HG02759 (cell line): ENCODE results near the gene XDH.

Experiments
- ATAC-seq: cut with Tn5 transposase; IDR thresholded peaks from one replicate; pipeline ENCODE4 v1.9.1; 2021; ENCODE audit warnings: mild to moderate bottlenecking, moderate library complexity; ENCODE audit not compliant: unreplicated experiment

XDH gene

GRCh38 chr2:31404302-31404701, 10.2 kb downstream of the XDH start:
- ATAC-seq, result no peak

- no peak for ATAC-seq
Measured at GRCh38 chr2:31402388-31402787, 12.2 kb downstream of the XDH start.

GRCh38 chr2:31401580-31401979, 13.0 kb downstream of the XDH start:
- no peak for ATAC-seq

GRCh38 chr2:31398881-31399280, 15.7 kb downstream of the XDH start:
- ATAC-seq, result no peak

GRCh38 chr2:31397094-31397493, 17.4 kb downstream of the XDH start:
- no peak for ATAC-seq

- ATAC-seq, result no peak
Measured at GRCh38 chr2:31390324-31390723, 24.2 kb downstream of the XDH start.

- ATAC-seq, result no peak
Measured at GRCh38 chr2:31388736-31389135, 25.8 kb downstream of the XDH start.

- no peak for ATAC-seq
Measured at GRCh38 chr2:31387850-31388249, 26.7 kb downstream of the XDH start.

- ATAC-seq, result no peak
Measured at GRCh38 chr2:31386648-31387047, 27.9 kb downstream of the XDH start.

GRCh38 chr2:31386172-31386571, 28.4 kb downstream of the XDH start:
- ATAC-seq, result no peak

GRCh38 chr2:31384771-31385276, 29.7 kb downstream of the XDH start:
- no peak for ATAC-seq

- no peak for ATAC-seq
Measured at GRCh38 chr2:31384351-31384750, 30.2 kb downstream of the XDH start.

- no peak for ATAC-seq
Measured at GRCh38 chr2:31383471-31384153, 30.9 kb downstream of the XDH start.

GRCh38 chr2:31382452-31383120, 32.0 kb downstream of the XDH start:
- ATAC-seq, result no peak

GRCh38 chr2:31381601-31382000, 32.9 kb downstream of the XDH start:
- ATAC-seq, result no peak

GRCh38 chr2:31380243-31380642, 34.3 kb downstream of the XDH start:
- ATAC-seq, result no peak

- ATAC-seq, result no peak
Measured at GRCh38 chr2:31379747-31380146, 34.8 kb downstream of the XDH start.

- ATAC-seq, result no peak
Measured at GRCh38 chr2:31378791-31379501, 35.6 kb downstream of the XDH start.

GRCh38 chr2:31378389-31378788, 36.2 kb downstream of the XDH start:
- no peak for ATAC-seq

- ATAC-seq, result no peak
Measured at GRCh38 chr2:31373127-31373526, 41.4 kb downstream of the XDH start.

- no peak for ATAC-seq
Measured at GRCh38 chr2:31372097-31372496, 42.4 kb downstream of the XDH start.

- no peak for ATAC-seq
Measured at GRCh38 chr2:31371691-31372090, 42.9 kb downstream of the XDH start.
